ENCODE measurements around the gene RIMKLB.

GRCh38 chr12:8828257-8829124 lies 130.7 kb downstream of the RIMKLB start:
- TF ChIP-seq PATZ1 (CRISPR knock-in tag; IDR thresholded peaks at IDR 0.05; ENCODE audit: borderline replicate concordance) (no peak), BACH2 (CRISPR knock-in tag; IDR thresholded peaks at IDR 0.05; ENCODE audit: borderline replicate concordance) (no peak), ARNTL (CRISPR knock-in tag; IDR thresholded peaks at IDR 0.05; ENCODE audit: borderline replicate concordance, low read depth) (no peak), ZFP30 (CRISPR knock-in tag; IDR thresholded peaks at IDR 0.05) (no peak), ESRRG (CRISPR knock-in tag; IDR thresholded peaks at IDR 0.05) (no peak), OSR1 (CRISPR knock-in tag; IDR thresholded peaks at IDR 0.05) (no peak), CREB5 (CRISPR knock-in tag; IDR thresholded peaks at IDR 0.05; ENCODE audit: low read depth) (no peak), TCF4 (CRISPR knock-in tag; IDR thresholded peaks at IDR 0.05; ENCODE audit: borderline replicate concordance) (no peak)
